GM21717 (cell line): ENCODE data around the gene OR52N5.
A peak's percentile ranks its signal among the peaks of the same experiment; 100 is the strongest.

Source experiments
- ATAC-seq: cut with Tn5 transposase; IDR thresholded peaks from one replicate; pipeline ENCODE4 v1.9.1; 2021; ENCODE audit warnings: mild to moderate bottlenecking, moderate library complexity; ENCODE audit not compliant: unreplicated experiment

The OR52N5 gene

DNA sequence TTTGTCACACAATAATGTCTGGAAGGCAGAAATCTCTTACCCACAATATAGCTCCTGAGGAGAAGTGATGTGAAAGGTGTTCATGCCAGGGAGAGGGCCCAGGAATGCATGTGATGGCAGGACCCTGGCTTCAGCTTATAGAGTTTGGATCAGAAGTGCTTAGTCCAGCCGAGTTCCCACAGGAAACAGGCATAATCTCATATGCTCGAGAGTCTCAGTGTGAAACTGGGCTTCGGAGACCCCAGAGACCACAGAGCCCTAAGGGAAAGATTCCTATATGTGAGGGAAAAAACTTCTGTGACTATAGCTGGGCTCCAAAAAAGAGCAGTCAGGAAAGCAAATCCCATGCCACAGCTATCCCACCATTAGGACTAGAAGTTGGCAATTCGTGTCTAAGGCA lies at the start of gene OR52N5:
Gene OR52N5 (minus strand): TSS at position 101 of the 400 bp plus-strand sequence. CDS start 4,721 bp downstream, outside the sequence.
- ATAC-seq, result no peak

DNA sequence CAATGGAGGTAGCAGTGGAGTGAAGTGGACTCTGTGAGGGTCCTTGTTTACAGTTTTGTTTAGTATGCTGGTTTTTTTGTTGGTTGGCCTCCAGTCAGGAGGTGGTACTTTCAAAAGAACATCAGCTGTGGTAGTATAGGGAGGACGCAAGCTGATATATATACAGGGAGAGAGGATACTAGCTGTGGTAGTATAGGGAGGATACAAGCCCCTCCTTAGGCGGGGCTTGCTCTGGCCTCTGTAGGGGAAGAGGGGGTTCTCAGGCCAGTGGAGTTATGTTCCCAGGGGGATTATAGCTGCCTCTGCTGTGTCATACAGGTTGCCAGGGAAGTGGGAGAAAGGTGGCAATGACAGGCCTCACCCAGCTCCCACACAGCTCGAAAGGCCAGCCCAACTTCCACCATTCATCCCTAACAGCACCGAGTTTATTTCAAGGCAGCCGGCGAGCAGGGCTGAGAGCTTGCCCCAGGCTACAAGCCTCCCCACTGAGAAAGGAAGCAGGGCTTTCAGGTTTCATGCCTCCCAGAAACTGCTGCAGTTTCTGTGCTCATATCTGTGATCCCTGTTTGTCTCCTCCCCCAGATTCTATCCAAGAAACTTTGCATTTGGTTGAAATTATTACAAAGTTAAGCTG lies 48.2 kb upstream of the OR52N5 start:
- no peak for ATAC-seq

DNA sequence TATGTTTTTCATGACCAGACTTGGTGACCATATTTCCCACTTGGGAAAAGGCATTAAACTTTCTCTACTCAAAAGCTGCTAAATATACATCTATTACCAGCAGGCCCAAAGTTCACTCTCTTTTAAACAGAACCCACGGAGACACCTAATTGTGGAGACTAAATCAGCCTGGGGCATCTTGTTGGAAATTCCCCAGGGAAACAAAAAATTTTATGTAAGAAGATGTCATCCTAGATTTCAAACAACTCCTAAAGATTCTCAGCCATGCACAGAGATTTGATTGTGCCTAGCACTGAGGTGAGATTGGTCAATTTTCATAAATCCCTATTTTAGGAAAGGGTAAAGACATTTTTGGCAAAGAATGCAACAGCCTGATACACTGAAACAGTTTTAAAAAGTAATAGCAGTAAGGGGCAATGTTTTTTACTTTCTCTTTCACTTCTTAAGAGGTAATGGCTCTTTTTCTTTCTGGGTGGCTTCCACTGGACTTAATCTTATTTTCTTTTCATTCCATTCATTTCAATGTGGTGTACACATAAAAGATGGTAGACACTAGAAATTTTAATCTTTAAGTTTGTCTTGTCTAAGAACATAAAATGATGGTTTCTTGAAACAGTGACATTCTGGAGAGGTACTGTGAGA lies 35.2 kb upstream of the OR52N5 start:
- no peak for ATAC-seq

DNA sequence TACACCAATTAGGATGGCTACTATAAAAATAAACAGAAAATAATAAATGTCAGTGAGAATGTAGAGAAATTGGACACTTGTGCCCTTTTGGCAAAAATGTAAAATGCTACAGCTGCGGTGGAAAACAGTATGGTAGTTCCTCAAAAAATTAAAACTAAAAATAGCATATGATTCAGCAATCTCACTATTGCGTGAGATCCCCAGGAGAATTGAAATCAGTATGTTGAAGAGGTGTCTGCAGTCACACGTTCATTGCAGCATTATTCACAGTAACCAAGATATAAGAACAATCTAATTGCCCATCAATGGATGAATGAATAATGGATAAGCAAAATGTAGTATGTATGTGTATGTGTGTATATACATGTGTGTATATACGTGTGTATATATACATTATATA lies 32.4 kb upstream of the OR52N5 start:
- no peak for ATAC-seq

DNA sequence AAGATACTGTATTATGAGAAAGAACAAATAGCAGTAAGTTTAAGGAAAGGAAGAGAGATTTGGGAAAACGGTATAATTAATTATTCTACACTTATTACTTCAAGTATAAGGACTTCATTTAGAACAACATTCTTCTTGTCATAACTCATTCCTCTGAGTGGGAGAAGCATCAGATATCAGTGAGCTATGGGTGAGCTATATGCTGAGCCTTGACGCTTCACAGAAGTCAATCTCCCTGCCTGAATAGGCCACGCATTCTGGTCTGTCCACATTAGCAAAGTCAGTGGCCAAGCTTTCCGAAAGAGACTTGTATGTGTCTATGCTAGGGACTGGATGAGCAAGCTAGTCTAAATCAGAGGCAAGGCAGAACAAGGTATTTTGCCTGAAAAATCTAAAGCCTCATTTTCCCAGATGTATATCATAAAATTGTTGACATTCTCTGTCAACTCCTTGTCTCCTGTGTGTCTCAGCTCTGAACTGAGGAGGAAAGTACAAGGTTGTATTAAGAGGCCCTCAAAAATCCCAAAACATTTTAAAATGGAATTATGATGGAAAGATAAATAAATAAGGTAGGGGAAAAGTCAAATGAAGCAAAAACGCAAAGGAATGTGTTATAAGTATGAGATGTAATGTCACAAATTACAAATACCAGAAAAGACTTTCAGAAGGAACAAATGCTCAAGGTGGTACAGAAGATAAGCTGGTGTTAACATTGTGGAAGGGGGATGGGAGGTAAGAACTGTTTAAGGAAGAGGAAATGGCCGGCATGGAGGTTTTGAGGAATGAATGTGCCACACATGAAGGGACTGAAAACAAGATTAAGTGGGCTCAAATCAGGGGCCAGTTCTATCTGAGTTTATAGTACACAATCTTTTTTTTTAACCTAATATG lies 27.0 kb upstream of the OR52N5 start:
- no peak for ATAC-seq

- peak; percentile 32 for ATAC-seq
Measured at GRCh38 chr11:5809122-5809519, 26.0 kb upstream of the OR52N5 start.

DNA sequence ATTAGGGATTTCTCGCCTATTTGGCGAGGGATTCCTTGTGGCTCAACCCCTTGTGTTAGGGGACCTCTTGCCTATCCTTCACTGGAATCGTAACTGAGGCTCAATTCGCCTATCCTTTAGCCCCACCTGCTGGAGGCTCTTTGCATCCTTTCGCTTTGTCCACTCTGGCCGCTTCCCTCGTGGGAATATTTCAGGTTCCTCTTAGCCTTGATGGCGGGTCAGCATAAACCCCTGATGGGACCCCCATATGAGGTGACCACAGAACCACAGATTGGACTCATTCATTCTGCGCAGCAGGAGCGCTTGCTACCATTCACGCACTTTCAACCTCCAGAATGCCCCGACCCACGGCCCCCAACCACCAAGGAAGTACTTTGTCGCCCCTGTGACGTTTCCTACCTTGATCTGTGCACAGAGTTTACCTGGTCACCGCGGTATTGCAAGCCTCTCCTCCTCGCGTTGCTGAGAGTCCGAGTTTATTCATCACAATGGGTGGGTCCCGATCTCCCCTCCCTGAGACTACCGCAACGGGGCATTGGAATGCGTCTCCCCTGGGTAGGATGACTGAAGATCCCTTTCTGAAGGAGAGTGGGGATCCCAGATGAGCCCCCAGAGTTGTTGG lies 25.5 kb upstream of the OR52N5 start, which contains the start of gene OR52N2:
Gene OR52N2 (plus strand): TSS at position 425 of the 622 bp plus-strand sequence. CDS start 11,412 bp downstream, outside the sequence.
- ATAC-seq, result peak; percentile 94

DNA sequence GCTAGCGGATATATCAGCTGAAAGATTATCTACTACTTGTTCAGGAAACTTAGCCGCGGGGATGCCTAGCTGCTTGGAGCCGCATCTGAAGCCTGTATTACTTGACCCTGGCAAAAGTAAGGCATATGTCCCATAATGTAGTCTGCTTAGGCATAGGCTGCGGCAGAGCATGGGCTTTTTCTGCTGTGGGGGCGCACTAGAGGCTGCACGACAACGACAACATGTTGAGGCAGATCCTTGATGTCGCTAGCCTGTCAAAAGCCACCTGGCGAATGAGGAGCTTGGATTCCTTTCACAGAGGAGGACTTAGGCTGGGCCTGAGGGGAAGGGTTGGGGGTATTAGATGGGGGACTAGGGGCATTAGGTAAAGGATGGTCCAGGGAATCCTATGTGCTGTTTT lies 24.4 kb upstream of the OR52N5 start:
- peak; percentile 34 for ATAC-seq

- no peak for ATAC-seq
Measured at GRCh38 chr11:5803982-5804381, 20.8 kb upstream of the OR52N5 start.

- ATAC-seq, result no peak
Measured at GRCh38 chr11:5796541-5796940, 13.4 kb upstream of the OR52N5 start.

- ATAC-seq, result no peak
Measured at GRCh38 chr11:5791165-5791564, 8.0 kb upstream of the OR52N5 start, which contains the start of gene OR52N1. Gene OR52N1, minus strand, starts transcription at chr11:5791265. Its CDS starts 2,449 bp downstream, at chr11:5788816.

GRCh38 chr11:5767056-5767455 lies 16.1 kb downstream of the OR52N5 start:
- no peak for ATAC-seq

GRCh38 chr11:5753943-5754342 lies 29.2 kb downstream of the OR52N5 start, which contains the start of gene OR52N4:
Gene OR52N4, plus strand, starts transcription at chr11:5754243. Its CDS starts 498 bp downstream, at chr11:5754741.
- no peak for ATAC-seq

GRCh38 chr11:5749836-5750235 lies 33.3 kb downstream of the OR52N5 start:
- ATAC-seq, result no peak

- ATAC-seq, result no peak
Measured at GRCh38 chr11:5746614-5747013, 36.5 kb downstream of the OR52N5 start.

GRCh38 chr11:5738431-5738830 lies 44.7 kb downstream of the OR52N5 start:
- no peak for ATAC-seq

DNA sequence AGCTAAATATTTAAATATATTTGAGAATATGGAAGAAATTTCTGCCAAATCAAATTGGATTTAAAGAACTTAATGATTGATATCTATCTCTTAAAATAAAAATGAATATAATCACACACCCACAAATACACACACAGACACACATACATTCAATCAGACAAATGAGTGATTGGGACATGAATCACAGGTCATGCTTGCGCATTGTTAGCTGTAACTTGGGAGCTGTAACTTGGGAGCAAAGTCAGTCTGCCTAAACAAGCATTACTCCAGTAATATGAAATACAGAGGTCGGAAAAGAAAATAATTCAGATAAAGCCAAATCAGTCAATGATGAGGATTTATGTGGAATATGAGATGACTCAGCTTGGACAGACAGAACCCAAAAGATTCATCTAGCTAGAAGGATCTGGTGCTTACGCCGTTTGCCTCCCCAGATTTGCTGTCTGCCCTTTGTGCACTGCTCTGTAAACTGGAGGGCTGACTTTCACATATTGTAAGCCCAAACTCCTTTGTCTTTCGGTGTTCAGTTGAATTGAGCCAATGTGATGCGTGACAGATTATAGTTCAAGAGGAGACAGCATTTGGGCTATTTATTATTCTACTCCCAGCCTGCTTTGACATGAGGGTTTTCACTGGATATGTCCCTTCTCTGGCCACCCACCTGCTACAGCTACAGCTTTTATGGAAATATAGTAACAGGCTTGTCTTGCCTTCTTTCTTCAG lies 45.3 kb downstream of the OR52N5 start:
- ATAC-seq, result no peak

- ATAC-seq, result no peak
Measured at GRCh38 chr11:5737091-5737490, 46.1 kb downstream of the OR52N5 start.

GRCh38 chr11:5736396-5736795 lies 46.8 kb downstream of the OR52N5 start, which contains the start of gene OR56B1:
Gene OR56B1, plus strand, starts transcription at chr11:5736448. Its CDS starts 69 bp downstream, at chr11:5736517.
- ATAC-seq, result no peak

GRCh38 chr11:5727691-5728090 lies 55.5 kb downstream of the OR52N5 start:
- ATAC-seq, result no peak
